Measurements from ENCODE around the gene BCL2L12.

- TF ChIP-seq RAD21 (IDR thresholded peaks at IDR 0.05; ENCODE audit: low read length), result no peak
- TF ChIP-seq, protein P1, sequence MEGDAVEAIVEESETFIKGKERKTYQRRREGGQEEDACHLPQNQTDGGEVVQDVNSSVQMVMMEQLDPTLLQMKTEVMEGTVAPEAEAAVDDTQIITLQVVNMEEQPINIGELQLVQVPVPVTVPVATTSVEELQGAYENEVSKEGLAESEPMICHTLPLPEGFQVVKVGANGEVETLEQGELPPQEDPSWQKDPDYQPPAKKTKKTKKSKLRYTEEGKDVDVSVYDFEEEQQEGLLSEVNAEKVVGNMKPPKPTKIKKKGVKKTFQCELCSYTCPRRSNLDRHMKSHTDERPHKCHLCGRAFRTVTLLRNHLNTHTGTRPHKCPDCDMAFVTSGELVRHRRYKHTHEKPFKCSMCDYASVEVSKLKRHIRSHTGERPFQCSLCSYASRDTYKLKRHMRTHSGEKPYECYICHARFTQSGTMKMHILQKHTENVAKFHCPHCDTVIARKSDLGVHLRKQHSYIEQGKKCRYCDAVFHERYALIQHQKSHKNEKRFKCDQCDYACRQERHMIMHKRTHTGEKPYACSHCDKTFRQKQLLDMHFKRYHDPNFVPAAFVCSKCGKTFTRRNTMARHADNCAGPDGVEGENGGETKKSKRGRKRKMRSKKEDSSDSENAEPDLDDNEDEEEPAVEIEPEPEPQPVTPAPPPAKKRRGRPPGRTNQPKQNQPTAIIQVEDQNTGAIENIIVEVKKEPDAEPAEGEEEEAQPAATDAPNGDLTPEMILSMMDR (IDR thresholded peaks at IDR 0.05), result no peak
Observed at GRCh38 chr19:49687150-49687549, 21.4 kb downstream of the BCL2L12 start.
